ENCODE measurements around the gene SLC2A6.

GRCh38 chr9:133421615-133422542 is 57.0 kb downstream of the SLC2A6 start, which contains the start of gene ADAMTS13:
- TF ChIP-seq POLR2A (IDR thresholded peaks at IDR 0.05; ENCODE audit: extremely low read depth, insufficient read length) (no peak), CTCF (IDR thresholded peaks at IDR 0.05; ENCODE audit: low read depth, low read length) (peak; percentile 18)
